Psoas muscle (tissue), 8 donors: ENCODE data around the gene ANKRD30A. TPM values are rescaled to one million over a fixed set of nuclear protein-coding genes. Genes with fewer than 3 reads are reported as not detected.
A peak's percentile ranks its signal among the peaks of the same experiment; 100 is the strongest.
"Not testable (repeated sequence)": the region's sequence is repeated elsewhere in the genome, so short reads cannot be mapped to it uniquely, and the experiment has no call there.

Experiments
- ATAC-seq, 4 donors: fragments of 200-7000 bp; cut with Tn5 transposase; one replicate each; pipeline ENCODE4 v1.9.1; 2020; ENCODE audit warnings: moderate library complexity in 3 of 4, mild to moderate bottlenecking in 2 of 4
- DNase-seq, 2 donors: peaks; one replicate each; pipeline ENCODE4 v3.0.0-alpha.2; 2020
- H3K27ac ChIP-seq: fragments of 200-600 bp; one replicate; pipeline ENCODE4 v1.8.0; 2022
- H3K27me3 ChIP-seq, 3 donors: fragments of 200-600 bp in 1 of 3; one replicate each; pipeline versions ENCODE4 v1.6.1 to v1.8.0; 2013 to 2022; ENCODE audit warnings: low read length in 2 of 3, mild to moderate bottlenecking in 2 of 3, moderate library complexity in 1 of 3; ENCODE audit not compliant: insufficient read depth in 3 of 3
- H3K36me3 ChIP-seq, 2 donors: fragments of 200-600 bp in 1 of 2; one replicate each; pipeline versions ENCODE4 v1.6.1 to v1.8.0; 2013 to 2022; ENCODE audit warnings: low read depth in 1 of 2, mild to moderate bottlenecking in 1 of 2, moderate library complexity in 1 of 2; ENCODE audit not compliant: insufficient read depth in 1 of 2
- H3K4me1 ChIP-seq: fragments of 200-600 bp; one replicate; pipeline ENCODE4 v1.8.0; 2022
- H3K4me3 ChIP-seq: fragments of 200-600 bp; one replicate; pipeline ENCODE4 v1.8.0; 2022; ENCODE audit warnings: mild to moderate bottlenecking
- H3K9me3 ChIP-seq: fragments of 200-600 bp; one replicate; pipeline ENCODE4 v1.8.0; 2022
- CTCF ChIP-seq: fragments of 200-600 bp; IDR thresholded peaks from one replicate; pipeline ENCODE4 v1.8.0; 2022; ENCODE audit warnings: antibody characterized with exemption
- WGBS, 3 donors: extraction: QIAGEN DNeasy Blood & Tissue Kit; methylation state at CpG; one replicate each; pipeline versions ENCODE4 v1.1.6 to v1.1.7; 2013; 5-methylcytosine and 5-hydroxymethylcytosine counted together
- intact Hi-C, 2 donors: fragments of 100-400 bp; cut with DNase I; formaldehyde crosslinking; loops; one replicate each; pipeline versions ENCODE4 v1.11.0 to v1.14.2; 2022
- polyA plus RNA-seq, 3 donors: library from polyadenylated mRNA; stranded (reverse); fragments of 200-250 nt; gene quantifications; one replicate each; pipeline ENCODE4 v1.2.3, GENCODE V29; 2013
- total RNA-seq, 4 donors: library from RNA; stranded (reverse); fragmentation: NEBNext Ultra II Directional in 2 of 4; extraction: Animal tissue kit (Norgen Biotek cat#: 25700) in 2 of 4; gene quantifications; one replicate each; pipeline versions ENCODE4 v1.2.1 to v1.2.4, GENCODE V29; 2021 to 2023
- donor health status: healthy with polysubstance abuse.
- donor health status: DM: no; HTN: no; CAD: no; lungs with moderate emphysema.
- donor health status: Bipolar disorder and iron deficiency.
- donor health status: healthy.
- donor health status: DM: yes; HTN: yes; CAD: no.
- donor health status: DM: no; HTN: no; CAD: no.
- donor health status: DM: no; HTN: no; CAD: no.
- donor health status: DM: yes; HTN: yes; CAD: no.

Gene ANKRD30A
- total and polyA plus RNA-seq, 7 donors, result not detected

GRCh38 chr10:37109000-37109399 is 16.4 kb upstream of the ANKRD30A start:
- 52 to 70% (median 61%) methylated on average over 1 of the region's 1 CpG for WGBS, 3 donors
- intact Hi-C loops, result no loop called here
- no peak for TF ChIP-seq CTCF
- Histone ChIP-seq H3K9me3 (no peaks in the 10 kb centered on the region), H3K27me3 (no peaks in the 10 kb centered on the region), H3K27ac (no peak overlapping the region), H3K4me3 (no peak overlapping the region), H3K4me1 (no peaks in the 10 kb centered on the region), H3K36me3 (no peaks in the 10 kb centered on the region)
- DNase-seq (no peak), ATAC-seq (no peak)

GRCh38 chr10:37124532-37124931 is 866 bp upstream of the ANKRD30A start:
- no peaks in the 10 kb centered on the region for H3K27me3 ChIP-seq
- H3K9me3 ChIP-seq, result no peaks in the 10 kb centered on the region
- 92% methylated on average over 21 of the region's 21 CpGs for WGBS, 3 donors
- ATAC-seq (no peak), DNase-seq (no peak)
- no peak overlapping the region for H3K4me3 ChIP-seq
- H3K36me3 ChIP-seq, result no peaks in the 10 kb centered on the region
- no peak for TF ChIP-seq CTCF
- no peaks in the 10 kb centered on the region for H3K4me1 ChIP-seq
- no peak overlapping the region for H3K27ac ChIP-seq
- intact Hi-C loops, result no loop called here

- Histone ChIP-seq H3K27ac (no peak overlapping the region), H3K9me3 (no peaks in the 10 kb centered on the region), H3K36me3 (no peaks in the 10 kb centered on the region), H3K27me3 (no peaks in the 10 kb centered on the region), H3K4me1 (no peaks in the 10 kb centered on the region), H3K4me3 (no peak overlapping the region)
- no peak for TF ChIP-seq CTCF
- intact Hi-C loops, result no loop called here
- ATAC-seq (no peak), DNase-seq (no peak)
- 88 to 95% (median 95%) methylated on average over 12 of the region's 12 CpGs for WGBS, 3 donors
Measured at GRCh38 chr10:37125921-37126320, 523 bp downstream of the ANKRD30A start.

- 6 to 24% (median 16%) methylated on average over 5 of the region's 5 CpGs for WGBS, 3 donors
- H3K4me3 ChIP-seq, result no peak overlapping the region
- intact Hi-C loops, result no loop called here
- H3K27ac ChIP-seq, result no peak overlapping the region
- no peak for ATAC-seq
- H3K27me3 ChIP-seq, result no peaks in the 10 kb centered on the region
- H3K36me3 ChIP-seq, result no peaks in the 10 kb centered on the region
- DNase-seq, result no peak
- TF ChIP-seq CTCF, result no peak
- H3K4me1 ChIP-seq, result no peaks in the 10 kb centered on the region
- no peaks in the 10 kb centered on the region for H3K9me3 ChIP-seq
Measured at GRCh38 chr10:37146443-37146842, 21.0 kb downstream of the ANKRD30A start.

- H3K4me3 ChIP-seq, DNase-seq, H3K27ac ChIP-seq, H3K36me3 ChIP-seq, H3K4me1 ChIP-seq, H3K9me3 ChIP-seq, ATAC-seq, H3K27me3 ChIP-seq, intact Hi-C loops: not testable (repeated sequence)
- 67 to 74% (median 70%) methylated on average over 4 of the region's 4 CpGs for WGBS, 3 donors
Measured at GRCh38 chr10:37162430-37162829, 37.0 kb downstream of the ANKRD30A start.

- H3K36me3 ChIP-seq, H3K9me3 ChIP-seq, H3K4me3 ChIP-seq, H3K27ac ChIP-seq, H3K4me1 ChIP-seq, ATAC-seq, intact Hi-C loops, H3K27me3 ChIP-seq: not testable (repeated sequence)
- 76 to 86% (median 78%) methylated on average over 9 to 13 of the region's 13 CpGs for WGBS, 3 donors
- DNase-seq, result peak in 1 of 2 donors; percentile 46
Measured at GRCh38 chr10:37171945-37172344, 46.5 kb downstream of the ANKRD30A start.

GRCh38 chr10:37178296-37178695 is 52.9 kb downstream of the ANKRD30A start:
- H3K9me3 ChIP-seq, ATAC-seq, H3K4me3 ChIP-seq, H3K4me1 ChIP-seq, H3K27me3 ChIP-seq, H3K27ac ChIP-seq, H3K36me3 ChIP-seq, intact Hi-C loops, DNase-seq: not testable (repeated sequence)
- WGBS, 3 donors, result 55 to 65% (median 59%) methylated on average over 4 of the region's 4 CpGs

GRCh38 chr10:37182719-37183118 is 57.3 kb downstream of the ANKRD30A start:
- H3K27ac ChIP-seq, DNase-seq, H3K4me1 ChIP-seq, ATAC-seq, H3K9me3 ChIP-seq, H3K27me3 ChIP-seq, intact Hi-C loops, H3K36me3 ChIP-seq, H3K4me3 ChIP-seq: not testable (repeated sequence)
- 83 to 90% (median 86%) methylated on average over 5 to 6 of the region's 11 CpGs for WGBS, 3 donors
